ENCODE data around the gene OVCH2. TPM values are rescaled to one million over a fixed set of nuclear protein-coding genes. Genes with fewer than 3 reads are reported as not detected.
A peak's percentile ranks its signal among the peaks of the same experiment; 100 is the strongest.

Gene OVCH2
- total RNA-seq, 1 donor from 2014 or later: 0.85 TPM

DNA sequence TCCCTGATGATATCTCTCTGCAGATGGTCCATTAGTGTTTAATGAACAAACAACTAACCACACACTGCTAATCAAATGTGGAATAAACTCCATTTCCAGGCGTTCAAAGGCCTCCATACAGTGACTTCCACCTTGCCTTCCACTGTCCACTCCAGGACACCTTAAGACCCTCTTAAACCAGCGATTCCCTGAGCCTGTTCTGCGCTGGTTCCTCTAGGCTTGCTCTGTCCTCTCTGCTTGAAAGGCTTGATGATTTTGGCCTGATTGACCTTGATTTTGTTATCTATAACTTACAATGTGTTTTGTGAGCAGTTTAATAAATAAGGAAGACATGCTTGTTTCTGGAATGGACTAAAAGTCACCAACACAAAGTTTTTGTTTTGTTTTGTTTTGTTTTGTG is 12.0 kb downstream of the OVCH2 start:
- no peak overlapping the region for H3K4me3 Mint-ChIP-seq (ENCODE audit: unreplicated experiment)
- H3K4me1 Mint-ChIP-seq (ENCODE audit: unreplicated experiment): peaks cover 8% of the 10 kb centered on the region
- no peaks in the 10 kb centered on the region for H3K36me3 Mint-ChIP-seq (ENCODE audit: low read depth, unreplicated experiment)
- no peak for DNase-seq (ENCODE audit: low spot score)
- no peak for TF ChIP-seq CTCF (IDR thresholded peaks at IDR 0.05; ENCODE audit: unreplicated experiment)
- H3K27me3 Mint-ChIP-seq (ENCODE audit: unreplicated experiment): peaks cover 1% of the 10 kb centered on the region
- H3K27ac Mint-ChIP-seq (ENCODE audit: unreplicated experiment): no peak overlapping the region
- no peaks in the 10 kb centered on the region for H3K9me3 Mint-ChIP-seq (ENCODE audit: unreplicated experiment)

GRCh38 chr11:7692426-7692825 is 13.9 kb downstream of the OVCH2 start:
- H3K27me3 Mint-ChIP-seq (ENCODE audit: unreplicated experiment): peaks cover 1% of the 10 kb centered on the region
- H3K9me3 Mint-ChIP-seq (ENCODE audit: unreplicated experiment): no peaks in the 10 kb centered on the region
- H3K27ac Mint-ChIP-seq (ENCODE audit: unreplicated experiment): no peak overlapping the region
- H3K4me1 Mint-ChIP-seq (ENCODE audit: unreplicated experiment): peaks cover 15% of the 10 kb centered on the region
- DNase-seq (ENCODE audit: low spot score): no peak
- TF ChIP-seq CTCF (IDR thresholded peaks at IDR 0.05; ENCODE audit: unreplicated experiment): no peak
- H3K4me3 Mint-ChIP-seq (ENCODE audit: unreplicated experiment): no peak overlapping the region
- no peaks in the 10 kb centered on the region for H3K36me3 Mint-ChIP-seq (ENCODE audit: low read depth, unreplicated experiment)

- H3K27me3 Mint-ChIP-seq (ENCODE audit: unreplicated experiment): no peaks in the 10 kb centered on the region
- H3K36me3 Mint-ChIP-seq (ENCODE audit: low read depth, unreplicated experiment): no peaks in the 10 kb centered on the region
- peaks cover 15% of the 10 kb centered on the region for H3K4me1 Mint-ChIP-seq (ENCODE audit: unreplicated experiment)
- H3K27ac Mint-ChIP-seq (ENCODE audit: unreplicated experiment): peak overlapping the region; percentile 62
- H3K4me3 Mint-ChIP-seq (ENCODE audit: unreplicated experiment): no peak overlapping the region
- TF ChIP-seq CTCF (IDR thresholded peaks at IDR 0.05; ENCODE audit: unreplicated experiment): no peak
- DNase-seq (ENCODE audit: low spot score): no peak
- H3K9me3 Mint-ChIP-seq (ENCODE audit: unreplicated experiment): no peaks in the 10 kb centered on the region
These were observed 14.4 kb downstream of the OVCH2 start for GRCh38 chr11:7691759-7692350.

- no peak for DNase-seq (ENCODE audit: low spot score)
- H3K4me3 Mint-ChIP-seq (ENCODE audit: unreplicated experiment): no peak overlapping the region
- no peaks in the 10 kb centered on the region for H3K36me3 Mint-ChIP-seq (ENCODE audit: low read depth, unreplicated experiment)
- no peak for TF ChIP-seq CTCF (IDR thresholded peaks at IDR 0.05; ENCODE audit: unreplicated experiment)
- H3K4me1 Mint-ChIP-seq (ENCODE audit: unreplicated experiment): peaks cover 13% of the 10 kb centered on the region
- H3K27ac Mint-ChIP-seq (ENCODE audit: unreplicated experiment): no peak overlapping the region
- no peaks in the 10 kb centered on the region for H3K27me3 Mint-ChIP-seq (ENCODE audit: unreplicated experiment)
- no peaks in the 10 kb centered on the region for H3K9me3 Mint-ChIP-seq (ENCODE audit: unreplicated experiment)
These were observed 15.6 kb downstream of the OVCH2 start for GRCh38 chr11:7690648-7691047.

- Mint-ChIP-seq H3K27ac (ENCODE audit: unreplicated experiment) (no peak overlapping the region), H3K27me3 (ENCODE audit: unreplicated experiment) (no peaks in the 10 kb centered on the region), H3K36me3 (ENCODE audit: low read depth, unreplicated experiment) (no peaks in the 10 kb centered on the region), H3K4me1 (ENCODE audit: unreplicated experiment) (peaks cover 13% of the 10 kb centered on the region), H3K4me3 (ENCODE audit: unreplicated experiment) (no peak overlapping the region), H3K9me3 (ENCODE audit: unreplicated experiment) (no peaks in the 10 kb centered on the region)
- no peak for DNase-seq (ENCODE audit: low spot score)
- no peak for TF ChIP-seq CTCF (IDR thresholded peaks at IDR 0.05; ENCODE audit: unreplicated experiment)
These were observed 17.0 kb downstream of the OVCH2 start for GRCh38 chr11:7689239-7689638.
